SU-DHL-6 (cell line): ENCODE measurements around the gene PCDHA11.
A peak's percentile ranks its signal among the peaks of the same experiment; 100 is the strongest.

Experiments used
- H2AFZ ChIP-seq: fragments of 200-600 bp; sonication (generic); 2 replicates; pipeline ENCODE4 v1.6.1; 2014; ENCODE audit warnings: low read depth, mild to moderate bottlenecking, moderate library complexity, mixed read lengths, antibody characterized with exemption, low read length; ENCODE audit not compliant: severe bottlenecking
- H3F3A ChIP-seq: fragments of 200-600 bp; shearing (Covaris generic); 2 replicates; pipeline ENCODE4 v1.6.0; 2016; ENCODE audit warnings: antibody characterized with exemption, mild to moderate bottlenecking; ENCODE audit not compliant: insufficient read depth
- H3K27ac ChIP-seq: fragments of 200-600 bp; sonication (generic); 2 replicates; pipeline ENCODE4 v1.5.1; 2016; ENCODE audit warnings: low read depth, mild to moderate bottlenecking, low read length, moderate library complexity, mixed read lengths
- H3K27me3 ChIP-seq: fragments of 200-600 bp; sonication (generic), shearing (Covaris generic); 2 replicates; pipeline ENCODE4 v1.6.0; 2014; ENCODE audit warnings: mild to moderate bottlenecking, low read length
- H3K36me3 ChIP-seq: fragments of 200-600 bp; sonication (generic); 2 replicates; pipeline ENCODE4 v1.6.1; 2014; ENCODE audit warnings: mild to moderate bottlenecking, low read length, mixed read lengths
- H3K4me2 ChIP-seq: fragments of 300-600, 200-600 bp; shearing (Covaris generic), sonication (generic); 2 replicates; pipeline ENCODE4 v1.6.0; 2014; ENCODE audit warnings: low read length, low read depth, mild to moderate bottlenecking; ENCODE audit not compliant: poor library complexity, severe bottlenecking
- H3K4me3 ChIP-seq: fragments of 200-600 bp; sonication (generic); 2 replicates; pipeline ENCODE4 v1.5.1; 2014; ENCODE audit warnings: antibody characterized with exemption, low read length, mild to moderate bottlenecking, mixed read lengths; ENCODE audit not compliant: insufficient read depth, poor library complexity, severe bottlenecking
- H3K79me2 ChIP-seq: fragments of 200-600 bp; sonication (generic); 2 replicates; pipeline ENCODE4 v1.6.1; 2014; ENCODE audit warnings: mild to moderate bottlenecking, low read length, moderate library complexity; ENCODE audit not compliant: insufficient read depth
- H3K9ac ChIP-seq: fragments of 200-600 bp; sonication (generic); 2 replicates; pipeline ENCODE4 v1.7.0; 2014; ENCODE audit warnings: mild to moderate bottlenecking, low read length
- H3K9me2 ChIP-seq: fragments of 200-600 bp; sonication (generic); replicated peaks from 2 replicates; pipeline ENCODE4 v1.6.1; 2014; ENCODE audit warnings: low read length; ENCODE audit not compliant: insufficient read depth
- H3K9me3 ChIP-seq: fragments of 200-600 bp; sonication (generic); 2 replicates; pipeline ENCODE4 v1.6.1; 2014; ENCODE audit warnings: low read length, mixed read lengths; ENCODE audit not compliant: insufficient read depth
- H4K20me1 ChIP-seq: fragments of 200-600 bp; sonication (generic); 2 replicates; pipeline ENCODE4 v1.6.1; 2014; ENCODE audit warnings: low read depth, mild to moderate bottlenecking, antibody characterized with exemption, low read length, moderate library complexity, mixed read lengths
- CTCF ChIP-seq: fragments of 200-600 bp; sonication (generic); IDR thresholded peaks from one replicate; pipeline ENCODE4 v1.5.1; 2017; ENCODE audit warnings: antibody characterized with exemption, mild to moderate bottlenecking, low read length, moderate library complexity; ENCODE audit not compliant: insufficient read depth, poor library complexity, severe bottlenecking
- EZH2phosphoT487 ChIP-seq: fragments of 200-600 bp; sonication (generic), shearing (Covaris generic); conservative IDR thresholded peaks from 2 replicates; pipeline ENCODE4 v1.6.1; 2018; ENCODE audit warnings: mild to moderate bottlenecking, antibody characterized with exemption, low read length, moderate library complexity, mixed read lengths

The PCDHA11 gene

DNA sequence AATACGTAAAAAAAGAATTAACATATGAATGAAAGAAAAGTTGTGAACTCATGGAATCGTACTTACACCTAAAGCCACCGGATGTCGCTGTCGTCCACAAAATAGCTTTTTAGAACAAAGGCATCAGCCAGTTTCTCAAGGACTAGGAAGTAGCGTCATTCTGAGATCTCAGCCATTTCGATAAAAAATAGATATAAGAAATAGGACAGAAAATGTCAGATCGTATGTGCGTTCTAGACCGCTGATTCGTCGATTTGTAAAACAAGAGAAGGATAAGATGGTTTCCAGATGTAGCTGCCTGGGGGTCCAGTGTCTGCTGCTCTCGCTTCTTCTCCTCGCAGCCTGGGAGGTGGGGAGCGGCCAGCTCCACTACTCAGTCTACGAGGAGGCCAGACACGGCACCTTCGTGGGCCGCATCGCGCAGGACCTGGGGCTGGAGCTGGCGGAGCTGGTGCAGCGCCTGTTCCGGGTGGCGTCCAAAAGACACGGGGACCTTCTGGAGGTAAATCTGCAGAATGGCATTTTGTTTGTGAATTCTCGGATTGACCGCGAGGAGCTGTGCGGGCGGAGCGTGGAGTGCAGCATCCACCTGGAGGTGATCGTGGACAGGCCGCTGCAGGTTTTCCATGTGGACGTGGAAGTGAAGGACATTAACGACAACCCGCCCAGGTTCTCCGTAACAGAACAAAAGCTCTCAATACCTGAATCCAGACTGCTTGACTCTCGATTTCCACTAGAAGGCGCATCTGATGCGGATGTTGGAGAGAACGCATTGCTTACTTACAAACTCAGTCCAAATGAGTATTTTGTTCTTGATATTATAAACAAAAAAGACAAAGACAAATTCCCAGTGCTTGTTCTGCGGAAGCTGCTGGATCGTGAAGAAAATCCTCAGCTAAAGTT is 12.7 kb upstream of the PCDHA11 start, which contains the start of gene PCDHA10:
PCDHA10 (plus strand) TSS at position 126 of the 903 bp plus-strand sequence; CDS start at position 278, 152 bp downstream.
- H3K79me2 ChIP-seq: no peaks in the 10 kb centered on the region
- H3K4me2 ChIP-seq: no peak within 1 kb of the TSS
- no peak within 1 kb of the TSS for H3K9ac ChIP-seq
- H3K36me3 ChIP-seq: no peaks in the 10 kb centered on the region
- TF ChIP-seq CTCF (peak; percentile 14), EZH2phosphoT487 (no peak)
- no peaks in the 10 kb centered on the region for H4K20me1 ChIP-seq
- no peak within 1 kb of the TSS for H3K4me3 ChIP-seq
- no peak within 1 kb of the TSS for H2AFZ ChIP-seq
- no peaks in the 10 kb centered on the region for H3K9me2 ChIP-seq
- H3K27ac ChIP-seq: no peak within 1 kb of the TSS
- H3K27me3 ChIP-seq: no peaks in the 10 kb centered on the region
- H3K9me3 ChIP-seq: no peaks in the 10 kb centered on the region
- no peaks in the 10 kb centered on the region for H3F3A ChIP-seq

DNA sequence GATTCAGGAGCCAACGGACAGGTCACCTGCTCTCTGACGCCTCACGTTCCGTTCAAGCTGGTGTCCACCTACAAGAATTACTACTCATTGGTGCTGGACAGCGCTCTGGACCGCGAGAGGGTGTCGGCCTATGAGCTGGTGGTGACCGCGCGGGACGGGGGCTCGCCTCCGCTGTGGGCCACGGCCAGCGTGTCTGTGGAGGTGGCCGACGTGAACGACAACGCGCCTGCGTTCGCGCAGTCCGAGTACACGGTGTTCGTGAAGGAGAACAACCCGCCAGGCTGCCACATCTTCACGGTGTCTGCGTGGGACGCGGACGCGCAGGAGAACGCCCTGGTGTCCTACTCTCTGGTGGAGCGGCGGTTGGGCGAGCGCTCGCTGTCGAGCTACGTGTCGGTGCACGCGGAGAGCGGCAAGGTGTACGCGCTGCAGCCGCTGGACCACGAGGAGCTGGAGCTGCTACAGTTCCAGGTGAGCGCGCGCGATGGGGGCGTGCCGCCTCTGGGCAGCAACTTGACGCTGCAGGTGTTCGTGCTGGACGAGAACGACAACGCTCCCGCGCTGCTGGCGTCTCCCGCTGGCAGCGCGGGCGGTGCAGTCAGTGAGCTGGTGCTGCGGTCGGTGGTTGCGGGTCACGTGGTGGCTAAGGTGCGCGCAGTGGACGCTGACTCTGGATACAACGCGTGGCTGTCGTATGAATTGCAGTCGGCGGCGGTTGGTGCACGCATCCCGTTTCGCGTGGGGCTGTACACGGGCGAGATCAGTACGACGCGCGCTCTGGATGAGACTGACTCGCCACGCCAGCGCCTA is 11.4 kb upstream of the PCDHA11 start:
- TF ChIP-seq EZH2phosphoT487 (no peak), CTCF (no peak)
- Histone ChIP-seq H3K27me3 (no peaks in the 10 kb centered on the region), H3K79me2 (no peaks in the 10 kb centered on the region), H3K27ac (no peak overlapping the region), H4K20me1 (no peaks in the 10 kb centered on the region), H3K36me3 (no peaks in the 10 kb centered on the region), H3K9me2 (no peaks in the 10 kb centered on the region), H3K4me2 (no peak overlapping the region), H3K9me3 (no peaks in the 10 kb centered on the region), H2AFZ (no peak overlapping the region), H3K9ac (no peak overlapping the region), H3K4me3 (no peak overlapping the region), H3F3A (no peaks in the 10 kb centered on the region)

GRCh38 chr5:140857987-140858240 is 10.8 kb upstream of the PCDHA11 start:
- Histone ChIP-seq H3K4me2 (no peak overlapping the region), H3K27ac (no peak overlapping the region), H3K9ac (no peak overlapping the region), H3K79me2 (no peaks in the 10 kb centered on the region), H2AFZ (no peak overlapping the region), H3K9me2 (no peaks in the 10 kb centered on the region), H3F3A (no peaks in the 10 kb centered on the region), H3K36me3 (no peaks in the 10 kb centered on the region), H4K20me1 (no peaks in the 10 kb centered on the region), H3K4me3 (no peak overlapping the region), H3K27me3 (no peaks in the 10 kb centered on the region), H3K9me3 (no peaks in the 10 kb centered on the region)
- no peak for TF ChIP-seq CTCF
- TF ChIP-seq EZH2phosphoT487: no peak
